CD4-positive, alpha-beta T cell treated with Interleukin-15 for 1 hour (primary cell): ENCODE results near the gene ABCA7.

Source experiments
- DNase-seq: peaks from one replicate; pipeline ENCODE4 v3.0.0-alpha.2; 2020

The ABCA7 gene

GRCh38 chr19:1039646-1040475 is at the start of gene ABCA7:
Gene ABCA7, plus strand, starts transcription at chr19:1040107. Its CDS starts 1,255 bp downstream, at chr19:1041362.
- DNase-seq: peak; percentile 98

GRCh38 chr19:990119-990571 is 49.8 kb upstream of the ABCA7 start:
- no peak for DNase-seq

- DNase-seq: no peak
Observed at GRCh38 chr19:990746-991145, 49.2 kb upstream of the ABCA7 start.

- DNase-seq: peak; percentile 43
Observed at GRCh38 chr19:991174-991931, 48.6 kb upstream of the ABCA7 start.

- no peak for DNase-seq
Observed at GRCh38 chr19:991932-992669, 47.8 kb upstream of the ABCA7 start.

- DNase-seq: no peak
Observed at GRCh38 chr19:992670-993055, 47.2 kb upstream of the ABCA7 start.

GRCh38 chr19:993361-993830 is 46.5 kb upstream of the ABCA7 start:
- DNase-seq: no peak

- DNase-seq: no peak
Observed at GRCh38 chr19:993831-994393, 46.0 kb upstream of the ABCA7 start.

- DNase-seq: no peak
Observed at GRCh38 chr19:994516-994915, 45.4 kb upstream of the ABCA7 start.

GRCh38 chr19:995051-995827 is 44.7 kb upstream of the ABCA7 start:
- no peak for DNase-seq

- DNase-seq: peak; percentile 90
Observed at GRCh38 chr19:996051-996838, 43.7 kb upstream of the ABCA7 start.

GRCh38 chr19:998064-998463 is 41.8 kb upstream of the ABCA7 start:
- no peak for DNase-seq

GRCh38 chr19:999379-999719 is 40.6 kb upstream of the ABCA7 start:
- DNase-seq: no peak

- peak; percentile 61 for DNase-seq
Observed at GRCh38 chr19:1000095-1000494, 39.8 kb upstream of the ABCA7 start, which contains the start of gene GRIN3B. Gene GRIN3B, plus strand, starts transcription at chr19:1000419. Its CDS starts 19 bp downstream, at chr19:1000438.

GRCh38 chr19:1000591-1001537 is 39.0 kb upstream of the ABCA7 start:
- DNase-seq: no peak

GRCh38 chr19:1001538-1002166 is 38.3 kb upstream of the ABCA7 start:
- DNase-seq: peak; percentile 65

- DNase-seq: no peak
Observed at GRCh38 chr19:1002600-1002999, 37.3 kb upstream of the ABCA7 start.

- DNase-seq: no peak
Observed at GRCh38 chr19:1003283-1003682, 36.6 kb upstream of the ABCA7 start.

- no peak for DNase-seq
Observed at GRCh38 chr19:1004204-1004802, 35.6 kb upstream of the ABCA7 start.
